HFFc6 (cell line): ENCODE results near the gene KCNJ11. TPM values are rescaled to one million over a fixed set of nuclear protein-coding genes. Genes with fewer than 3 reads are reported as not detected.

ENCODE experiments used
- DNase-seq: peaks from one replicate; pipeline ENCODE4 v3.0.0-alpha.2; 2018
- H3K27ac Mint-ChIP-seq: 2 replicates; pipeline ENCODE4 v1.8.0; 2020; ENCODE audit warnings: mild to moderate bottlenecking, mixed read lengths
- H3K27me3 Mint-ChIP-seq: 2 replicates; pipeline ENCODE4 v1.8.0; 2021; ENCODE audit warnings: mild to moderate bottlenecking, moderate library complexity, mixed read lengths; ENCODE audit not compliant: insufficient read depth
- H3K36me3 Mint-ChIP-seq: 2 replicates; pipeline ENCODE4 v1.8.0; 2021; ENCODE audit warnings: low read depth, mixed read lengths
- H3K4me1 Mint-ChIP-seq: 2 replicates; pipeline ENCODE4 v1.8.0; 2020; ENCODE audit warnings: low read depth, mixed read lengths
- H3K4me3 Mint-ChIP-seq: 2 replicates; pipeline ENCODE4 v1.8.0; 2020; ENCODE audit warnings: mild to moderate bottlenecking, moderate library complexity, mixed read lengths
- H3K9me3 Mint-ChIP-seq: 2 replicates; pipeline ENCODE4 v1.8.0; 2020; ENCODE audit warnings: mild to moderate bottlenecking, mixed read lengths
- CTCF ChIP-seq: fragments of 200-600 bp; sonication (generic); IDR thresholded peaks from 2 replicates; pipeline ENCODE4 v1.5.0; 2021; ENCODE audit warnings: antibody characterized with exemption, mild to moderate bottlenecking
- total RNA-seq, 6 experiments: library from RNA; stranded (reverse); fragmentation: NEBNext Ultra II Directional; extraction: Animal tissue kit (Norgen Biotek cat#: 25700); gene quantifications; 2 replicates in 1 of 6; 3 replicates in 5 of 6; pipeline ENCODE4 v1.2.3, GENCODE V29; 2021

KCNJ11 gene
- total RNA-seq, 6 experiments from 2014 or later, result not detected

GRCh38 chr11:17379383-17380180 is 8.9 kb downstream of the KCNJ11 start:
- H3K4me1 Mint-ChIP-seq, result peaks cover 46% of the 10 kb centered on the region
- no peak overlapping the region for H3K27ac Mint-ChIP-seq
- H3K27me3 Mint-ChIP-seq, result no peaks in the 10 kb centered on the region; the same call in 1 of the 2 replicates
- TF ChIP-seq CTCF, result no peak
- peaks cover 26% of the 10 kb centered on the region for H3K36me3 Mint-ChIP-seq
- no peak for DNase-seq
- no peak overlapping the region for H3K4me3 Mint-ChIP-seq
- H3K9me3 Mint-ChIP-seq, result no peaks in the 10 kb centered on the region

- peaks cover 35% of the 10 kb centered on the region for H3K36me3 Mint-ChIP-seq
- DNase-seq, result no peak
- H3K4me3 Mint-ChIP-seq, result no peak overlapping the region
- H3K4me1 Mint-ChIP-seq, result peaks cover 39% of the 10 kb centered on the region
- peaks cover 2% of the 10 kb centered on the region; the same call in 1 of the 2 replicates for H3K9me3 Mint-ChIP-seq
- no peak for TF ChIP-seq CTCF
- H3K27ac Mint-ChIP-seq, result no peak overlapping the region
- no peaks in the 10 kb centered on the region for H3K27me3 Mint-ChIP-seq
Observed at GRCh38 chr11:17378655-17379054, 9.8 kb downstream of the KCNJ11 start.

GRCh38 chr11:17376493-17376892 is 12.0 kb downstream of the KCNJ11 start:
- Mint-ChIP-seq H3K4me3 (no peak overlapping the region), H3K4me1 (peaks cover 17% of the 10 kb centered on the region), H3K27me3 (no peaks in the 10 kb centered on the region), H3K27ac (no peak overlapping the region), H3K36me3 (peaks cover 55% of the 10 kb centered on the region), H3K9me3 (peaks cover 24% of the 10 kb centered on the region)
- no peak for DNase-seq
- no peak for TF ChIP-seq CTCF

- DNase-seq, result no peak
- H3K27ac Mint-ChIP-seq, result no peak overlapping the region
- peaks cover 64% of the 10 kb centered on the region for H3K36me3 Mint-ChIP-seq
- no peaks in the 10 kb centered on the region for H3K27me3 Mint-ChIP-seq
- H3K4me1 Mint-ChIP-seq, result peaks cover 7% of the 10 kb centered on the region
- H3K4me3 Mint-ChIP-seq, result no peak overlapping the region
- no peak for TF ChIP-seq CTCF
- H3K9me3 Mint-ChIP-seq, result peaks cover 33% of the 10 kb centered on the region
Observed at GRCh38 chr11:17375547-17375946, 12.9 kb downstream of the KCNJ11 start.

- H3K27me3 Mint-ChIP-seq, result no peaks in the 10 kb centered on the region
- DNase-seq, result peak; percentile 37
- H3K4me3 Mint-ChIP-seq, result no peak overlapping the region
- peaks cover 6% of the 10 kb centered on the region; the same call in 1 of the 2 replicates for H3K4me1 Mint-ChIP-seq
- H3K27ac Mint-ChIP-seq, result no peak overlapping the region
- H3K36me3 Mint-ChIP-seq, result peaks cover 85% of the 10 kb centered on the region
- H3K9me3 Mint-ChIP-seq, result peaks cover 55% of the 10 kb centered on the region
- TF ChIP-seq CTCF, result no peak
Observed at GRCh38 chr11:17371614-17372013, 16.8 kb downstream of the KCNJ11 start.
